HG03432 (cell line): Measurements from ENCODE around the gene OR5AN1.
A peak's percentile ranks its signal among the peaks of the same experiment; 100 is the strongest.
"Not testable (repeated sequence)": the region's sequence is repeated elsewhere in the genome, so short reads cannot be mapped to it uniquely, and the experiment has no call there.

Experiments used
- ATAC-seq: cut with Tn5 transposase; IDR thresholded peaks from one replicate; pipeline ENCODE4 v1.9.1; 2021; ENCODE audit warnings: mild to moderate bottlenecking, moderate library complexity; ENCODE audit not compliant: unreplicated experiment

The OR5AN1 gene, protein sequence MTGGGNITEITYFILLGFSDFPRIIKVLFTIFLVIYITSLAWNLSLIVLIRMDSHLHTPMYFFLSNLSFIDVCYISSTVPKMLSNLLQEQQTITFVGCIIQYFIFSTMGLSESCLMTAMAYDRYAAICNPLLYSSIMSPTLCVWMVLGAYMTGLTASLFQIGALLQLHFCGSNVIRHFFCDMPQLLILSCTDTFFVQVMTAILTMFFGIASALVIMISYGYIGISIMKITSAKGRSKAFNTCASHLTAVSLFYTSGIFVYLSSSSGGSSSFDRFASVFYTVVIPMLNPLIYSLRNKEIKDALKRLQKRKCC

DNA sequence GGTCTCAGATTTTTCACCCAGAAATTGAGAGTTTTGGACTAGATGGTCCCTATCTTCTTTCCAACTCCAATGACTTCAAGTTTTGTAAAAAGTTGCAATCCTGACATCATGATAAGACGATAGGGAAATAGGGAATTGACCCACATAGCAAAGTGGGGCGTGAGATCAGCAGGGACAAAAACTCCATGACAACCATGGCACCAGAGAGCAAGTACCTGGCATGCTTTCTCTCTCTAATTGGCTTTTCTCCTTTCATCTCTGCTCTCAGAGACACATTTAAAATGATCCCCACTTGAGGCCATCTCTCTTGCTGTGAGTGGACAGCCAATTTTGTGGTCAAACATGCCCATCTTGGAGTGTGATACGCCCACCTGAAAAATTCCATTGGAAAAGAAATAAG lies at the start of gene OR5AN1:
OR5AN1 (plus strand) TSS at position 301 of the 400 bp plus-strand sequence. CDS start 5,564 bp downstream, outside the sequence.
- no peak for ATAC-seq

- ATAC-seq = no peak
These were observed 23.7 kb upstream of the OR5AN1 start for GRCh38 chr11:59335001-59335400.

DNA sequence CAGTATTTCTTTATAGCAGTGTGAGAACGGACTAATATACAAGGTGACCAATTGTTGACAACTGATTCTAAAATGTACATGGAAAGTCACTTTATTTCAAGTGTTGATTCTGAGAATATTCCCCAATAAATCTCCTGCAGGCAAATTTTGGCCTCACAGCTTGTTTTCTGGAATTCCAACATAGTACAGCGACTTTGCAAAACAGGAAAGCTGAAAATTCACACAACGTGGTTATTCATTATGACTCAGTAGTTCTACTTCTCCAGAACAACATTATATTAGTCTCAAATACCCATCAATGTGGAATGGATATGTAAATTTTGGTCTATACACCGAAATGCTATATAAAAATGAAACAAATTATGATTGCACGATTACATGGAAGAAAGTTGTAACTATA lies 22.5 kb upstream of the OR5AN1 start:
- no peak for ATAC-seq

DNA sequence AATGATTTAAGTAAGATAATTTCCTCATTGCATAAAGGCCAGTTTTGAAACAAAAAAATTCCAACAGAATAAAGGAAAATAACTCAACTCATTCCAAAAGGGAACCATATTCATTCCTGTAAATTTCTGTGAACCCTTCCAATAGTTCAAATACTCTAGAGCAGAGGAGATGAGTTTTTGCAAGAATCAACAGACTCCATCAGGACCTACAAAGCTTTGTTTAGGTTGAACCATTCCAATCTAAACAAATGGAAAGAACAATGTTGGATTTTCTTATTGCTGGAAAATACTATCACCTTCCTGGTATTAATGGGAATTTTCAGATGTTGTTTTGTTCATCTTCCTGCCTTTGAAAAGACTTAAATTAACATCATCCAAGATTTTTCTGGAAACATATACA lies 21.8 kb upstream of the OR5AN1 start:
- no peak for ATAC-seq

- ATAC-seq = not testable (repeated sequence)
These were observed 9.0 kb upstream of the OR5AN1 start for GRCh38 chr11:59349657-59350056.

GRCh38 chr11:59355226-59355625 lies 3.5 kb upstream of the OR5AN1 start:
- no peak for ATAC-seq

GRCh38 chr11:59356561-59356960 lies 2.1 kb upstream of the OR5AN1 start:
- no peak for ATAC-seq

- no peak for ATAC-seq
These were observed 675 bp upstream of the OR5AN1 start for GRCh38 chr11:59358020-59358419.

DNA sequence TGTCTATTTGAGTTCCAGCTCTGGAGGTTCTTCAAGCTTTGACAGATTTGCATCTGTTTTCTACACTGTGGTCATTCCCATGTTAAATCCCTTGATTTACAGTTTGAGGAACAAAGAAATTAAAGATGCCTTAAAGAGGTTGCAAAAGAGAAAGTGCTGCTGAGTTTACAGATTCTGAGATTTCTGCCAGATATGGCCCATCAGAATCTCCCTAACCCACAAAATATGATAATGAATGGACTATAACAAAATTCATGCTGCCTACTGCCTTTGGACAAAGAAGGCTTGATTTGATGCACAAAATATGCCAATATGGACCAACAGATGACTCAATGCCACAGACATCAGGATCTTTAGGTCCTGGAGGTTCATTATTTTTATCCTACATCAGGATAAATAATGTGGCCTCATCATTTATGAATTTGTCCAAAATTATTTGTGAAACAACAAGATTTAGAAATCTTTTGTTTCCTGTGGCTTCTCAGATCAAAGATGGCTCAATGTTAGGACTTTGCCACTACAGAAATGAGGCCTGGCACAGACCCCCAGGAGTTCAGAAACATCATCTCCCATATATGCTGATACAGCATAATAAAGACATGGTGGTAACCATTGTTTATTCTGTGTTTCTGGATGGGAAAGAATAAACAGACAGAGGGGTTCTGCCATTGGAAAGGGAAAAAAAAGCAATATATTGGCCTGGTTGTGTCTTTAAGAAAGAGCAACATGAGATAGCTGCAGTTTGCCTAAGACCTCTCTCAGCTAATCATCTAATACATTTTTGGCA lies 6.7 kb downstream of the OR5AN1 start:
- no peak for ATAC-seq

DNA sequence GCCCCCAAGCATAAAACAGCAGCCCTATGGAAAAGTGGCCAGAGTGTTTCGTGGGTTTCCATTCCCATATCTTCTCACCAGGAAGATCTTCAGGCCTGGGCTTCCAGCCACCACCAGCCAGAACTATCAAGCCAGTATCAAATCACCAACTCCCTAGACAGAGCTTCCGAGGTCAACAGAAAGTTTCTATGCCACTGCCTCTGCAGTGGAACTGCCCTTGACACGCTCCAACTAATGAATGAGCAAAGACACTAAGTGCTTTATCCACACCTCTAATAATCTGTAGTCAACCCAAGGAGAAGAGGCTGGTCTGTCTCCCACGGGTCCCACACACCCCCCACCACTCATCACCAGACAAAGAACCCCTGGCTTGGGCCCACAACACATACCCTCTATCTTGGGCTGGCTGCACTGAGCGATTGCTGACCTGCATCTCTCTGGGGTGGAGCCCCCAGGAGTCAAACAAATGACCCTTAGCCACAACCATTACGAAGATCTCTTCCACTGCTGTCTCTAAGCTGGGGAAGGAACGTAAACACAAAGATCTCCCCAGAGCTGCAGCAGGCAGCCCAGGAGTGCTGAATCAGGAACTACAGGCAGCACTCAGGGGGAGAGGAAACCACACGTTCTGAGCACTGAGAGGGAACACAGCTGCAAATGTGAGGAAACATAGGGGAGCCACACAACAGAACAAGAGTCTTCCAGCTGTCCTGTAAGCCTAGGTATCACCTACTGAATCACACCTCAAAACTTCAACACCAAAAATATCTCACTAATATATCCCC lies 9.7 kb downstream of the OR5AN1 start:
- no peak for ATAC-seq

DNA sequence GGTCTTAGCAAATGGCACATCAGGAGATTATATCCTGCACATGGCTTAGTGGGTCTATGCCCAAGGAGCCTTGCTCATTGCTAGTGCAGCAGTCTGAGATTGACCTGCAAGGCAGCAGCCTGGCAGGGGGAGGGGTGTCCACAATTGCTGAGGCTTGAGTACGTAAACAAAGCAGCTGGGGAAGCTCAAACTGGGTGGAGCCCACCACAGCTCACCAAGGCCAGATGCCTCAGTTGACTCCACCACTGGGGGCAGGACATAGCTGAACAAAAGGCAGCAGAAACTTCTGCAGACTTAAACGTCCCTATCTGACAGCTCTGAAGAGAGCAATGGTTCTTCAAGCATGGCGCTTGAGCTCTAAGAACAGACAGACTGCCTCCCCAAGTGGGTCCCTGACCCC lies 13.6 kb downstream of the OR5AN1 start:
- not testable (repeated sequence) for ATAC-seq

- ATAC-seq = peak; percentile 98
These were observed 21.8 kb downstream of the OR5AN1 start for GRCh38 chr11:59380263-59381059.

DNA sequence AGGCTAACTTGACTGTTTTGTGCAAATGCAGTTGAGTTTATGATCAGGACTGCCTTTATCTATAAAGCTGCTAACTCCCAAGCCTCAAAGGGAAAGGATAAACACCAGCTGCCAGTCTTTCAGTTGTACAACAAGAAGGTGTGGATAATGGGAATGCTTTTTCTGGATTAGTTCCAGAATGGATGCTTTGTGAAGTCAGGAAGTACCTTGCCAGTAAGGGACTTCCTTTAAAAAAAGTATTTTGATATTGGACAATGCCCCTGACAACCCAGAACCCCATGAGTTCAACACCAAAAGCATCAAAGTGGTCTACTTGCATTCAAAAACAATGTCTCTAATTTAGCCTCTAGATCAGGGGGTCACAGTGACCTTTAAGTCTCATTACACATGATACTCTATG lies 35.5 kb downstream of the OR5AN1 start:
- ATAC-seq = no peak

GRCh38 chr11:59400461-59401261 lies 42.0 kb downstream of the OR5AN1 start:
- no peak for ATAC-seq

- ATAC-seq = no peak
These were observed 42.5 kb downstream of the OR5AN1 start for GRCh38 chr11:59401262-59401552.

DNA sequence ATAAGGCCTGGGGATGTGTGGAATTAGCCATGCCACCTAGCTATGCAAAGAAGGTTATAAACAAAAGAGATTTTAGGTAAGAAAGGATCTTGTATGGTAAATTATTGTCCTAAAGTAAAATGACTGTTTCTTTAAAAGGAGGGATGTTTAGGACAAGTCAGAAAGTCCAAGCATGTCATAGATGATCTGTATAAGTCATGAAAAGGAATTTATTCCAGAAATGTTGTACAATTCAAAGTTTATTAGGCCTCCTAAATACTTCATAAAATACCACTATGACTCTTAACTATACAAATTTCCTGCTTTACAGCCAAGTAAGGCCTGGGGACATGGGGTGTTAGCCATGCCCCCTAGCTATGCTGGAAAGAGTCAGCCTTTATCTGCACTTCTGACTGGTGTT lies 44.9 kb downstream of the OR5AN1 start:
- no peak for ATAC-seq

DNA sequence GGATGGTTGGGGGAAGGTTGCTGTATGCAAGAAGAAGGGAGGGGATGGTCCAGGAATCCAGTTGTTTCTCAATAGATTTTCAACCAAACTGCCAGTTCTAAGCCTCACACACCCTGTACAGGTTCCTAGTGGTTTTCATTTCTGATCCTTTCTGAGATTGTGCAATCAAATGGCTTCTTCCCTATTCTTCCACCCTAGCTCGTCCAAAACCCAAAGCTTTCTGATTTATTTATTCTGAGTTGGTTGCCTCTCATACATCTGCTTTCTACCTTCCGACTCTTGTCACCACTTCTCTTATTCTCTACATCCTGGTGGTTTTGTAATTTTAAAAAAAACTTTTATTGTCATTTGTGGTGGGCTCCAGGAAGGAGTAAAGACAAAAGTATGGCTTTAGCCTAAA lies 55.0 kb downstream of the OR5AN1 start:
- ATAC-seq = no peak

GRCh38 chr11:59415111-59415510 lies 56.4 kb downstream of the OR5AN1 start:
- no peak for ATAC-seq

DNA sequence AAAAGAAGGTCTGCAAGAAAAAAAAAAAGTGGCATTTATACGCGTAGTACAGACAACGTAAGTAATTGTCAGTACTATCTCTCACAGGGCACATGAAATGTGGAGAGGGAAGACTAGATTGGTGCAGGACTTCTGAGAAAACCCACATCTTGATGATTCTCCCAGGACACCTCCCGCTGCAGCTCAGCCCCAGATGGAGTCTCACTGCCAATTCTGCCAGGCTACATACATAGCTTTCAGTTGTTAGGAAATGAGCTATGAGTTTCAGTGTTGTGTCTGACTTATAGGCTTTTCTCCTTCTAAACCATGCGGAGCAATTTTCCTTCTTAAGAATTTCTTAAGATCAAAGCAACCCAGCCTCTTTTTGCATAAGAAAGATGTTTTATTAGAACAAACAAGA lies 57.9 kb downstream of the OR5AN1 start:
- ATAC-seq = no peak

DNA sequence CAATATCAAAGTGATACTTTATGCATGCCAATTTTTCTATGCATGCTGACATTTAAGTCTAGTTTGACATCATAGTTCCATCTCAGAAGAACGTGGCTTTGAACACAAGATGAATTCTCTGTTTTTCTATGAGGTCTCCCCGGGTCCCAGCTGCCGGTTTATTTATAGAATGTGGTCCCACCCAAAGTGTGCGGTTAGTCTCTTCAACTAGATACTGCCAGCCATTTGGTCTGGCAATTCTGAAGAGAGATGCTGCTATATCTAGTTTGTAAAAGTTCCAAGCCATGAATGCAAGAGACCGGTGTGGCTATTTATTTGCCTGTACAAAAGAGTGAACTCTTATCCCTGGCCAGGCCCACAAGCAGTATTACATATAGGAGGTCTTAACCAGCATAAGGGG lies 58.3 kb downstream of the OR5AN1 start:
- no peak for ATAC-seq
